H1 (cell line): ENCODE results near the gene OTOP3. TPM values are rescaled to one million over a fixed set of nuclear protein-coding genes. Genes with fewer than 3 reads are reported as not detected.

ENCODE experiments used
- MAFK ChIP-seq: IDR thresholded peaks from 2 replicates; pipeline ENCODE4 v1.6.1; 2012; ENCODE audit warnings: low read depth, mild to moderate bottlenecking, improper control_type of control experiment, low read length
- polyA plus RNA-seq, 7 experiments: library from polyadenylated mRNA; depleted of rRNA in 3 of 7; stranded (reverse) in 5 of 7; unstranded in 2 of 7; fragments of >200 nt in 5 of 7; fragments of 200-250 nt in 2 of 7; gene quantifications; 1 replicate in 5 of 7; 2 replicates in 1 of 7; 4 replicates in 1 of 7; pipeline versions ENCODE4 v1.2.1 to v1.2.3, GENCODE V29; 2011 to 2013; ENCODE audit warnings: missing spikeins in 2 of 7, mixed read lengths in 2 of 7
- total RNA-seq: library from RNA; stranded (reverse); fragmentation: NEBNext Ultra II Directional; extraction: Animal tissue kit (Norgen Biotek cat#: 25700); gene quantifications from 2 replicates; pipeline ENCODE4 v1.2.1, GENCODE V29; 2021

The OTOP3 gene
- total and polyA plus RNA-seq, 2 of the 8 experiments (the other 6 are each of a cell fraction or from before 2014, with no cell fraction given): 0.05 TPM; not detected in 1

- no peak for TF ChIP-seq MAFK
Observed at GRCh38 chr17:74925242-74925641, 10.5 kb upstream of the OTOP3 start (continued).
